K562 (cell line): ENCODE measurements around the gene HNRNPA2B1. TPM values are rescaled to one million over a fixed set of nuclear protein-coding genes. Genes with fewer than 3 reads are reported as not detected.

Experiments used
- BDP1 ChIP-seq: IDR thresholded peaks from 3 replicates; pipeline ENCODE4 v1.6.1; 2011; ENCODE audit not compliant: insufficient read length, insufficient read depth
- BHLHE40 ChIP-seq: IDR thresholded peaks from 2 replicates; pipeline ENCODE4 v1.6.1; 2011; ENCODE audit warnings: low read length, improper control_type of control experiment
- CHD2 ChIP-seq: IDR thresholded peaks from 2 replicates; pipeline ENCODE4 v1.6.1; 2011; ENCODE audit warnings: low read depth, low read length
- CXXC5 ChIP-seq: fragments of 250-450 bp; sonication (Bioruptor Pico); IDR thresholded peaks from 2 replicates; pipeline ENCODE4 v1.8.0; 2022; ENCODE audit warnings: inconsistent platforms, mild to moderate bottlenecking, moderate library complexity
- HDAC1 ChIP-seq, 2 experiments: fragments of 450-650 bp; IDR thresholded peaks; 2 replicates each; pipeline ENCODE4 v1.6.1; 2016 to 2017; ENCODE audit warnings: inconsistent platforms in 1 of 2, mild to moderate bottlenecking in 1 of 2, moderate library complexity in 1 of 2
- L3MBTL2 ChIP-seq: fragments of 450-650 bp; IDR thresholded peaks from 2 replicates; pipeline ENCODE4 v1.6.1; 2016; ENCODE audit warnings: mild to moderate bottlenecking, moderate library complexity
- MYC ChIP-seq, 2 experiments: fragments of 250-450 bp in 1 of 2; sonication (Bioruptor Pico) in 1 of 2; IDR thresholded peaks; 2 replicates each; pipeline versions ENCODE4 v1.5.1 to v1.6.1; 2012 to 2021; ENCODE audit warnings: low read depth in 2 of 2, borderline replicate concordance in 1 of 2, improper control_type of control experiment in 1 of 2, low read length in 1 of 2, mild to moderate bottlenecking in 1 of 2, moderate library complexity in 1 of 2
- TSC22D4 ChIP-seq: fragments of 450-650 bp; IDR thresholded peaks from 2 replicates; pipeline ENCODE4 v1.6.1; 2016; ENCODE audit warnings: missing genetic modification characterization, missing biosample characterization, control low read depth
- ZBTB7A ChIP-seq: IDR thresholded peaks from 2 replicates; pipeline ENCODE4 v1.6.1; 2011; ENCODE audit warnings: low read depth, mild to moderate bottlenecking, low read length, moderate library complexity, borderline replicate concordance; ENCODE audit not compliant: control insufficient read depth
- ZC3H4 ChIP-seq: sonication (generic); formaldehyde crosslinking; IDR thresholded peaks from 2 replicates; pipeline ENCODE4 v1.9.0; 2021; ENCODE audit warnings: missing genetic modification reagents, borderline replicate concordance
- ZKSCAN8 ChIP-seq: fragments of 200-800 bp; sonication (Bioruptor generic); IDR thresholded peaks from 2 replicates; pipeline ENCODE4 v1.6.1; 2016; ENCODE audit warnings: missing genetic modification characterization, missing compliant biosample characterization
- polyA plus RNA-seq, 8 experiments: library from polyadenylated mRNA; depleted of rRNA in 4 of 8; stranded (reverse) in 5 of 8; unstranded in 3 of 8; fragments of >200 nt; fragmentation: Nextera tagmentation in 2 of 8; fragmentation: Illumina TruSeq in 1 of 8; extraction: Ambion mirVana in 2 of 8; extraction: Trizol in 1 of 8; gene quantifications; 2 replicates each; pipeline versions ENCODE4 v1.2.1 to v1.2.3, GENCODE V29; 2011 to 2014; ENCODE audit warnings: inconsistent platforms in 1 of 8, missing spikeins in 1 of 8
- total RNA-seq, 7 experiments: library from RNA; depleted of rRNA in 6 of 7; stranded (reverse); fragments of >200 nt in 6 of 7; fragmentation: Illumina TruSeq in 2 of 7; extraction: Trizol in 2 of 7; gene quantifications; 2 replicates each; pipeline versions ENCODE4 v1.2.1 to v1.2.3, GENCODE V29; 2011 to 2021; ENCODE audit warnings: low replicate concordance in 1 of 7
- TF ChIP-seq, protein P1 (sequence below): sonication (generic); formaldehyde crosslinking; IDR thresholded peaks from 2 replicates; pipeline ENCODE4 v1.8.0; 2022; ENCODE audit warnings: mild to moderate bottlenecking, missing genetic modification reagents
- TF ChIP-seq, protein P2 (sequence below): fragments of 450-650 bp; conservative IDR thresholded peaks from 2 replicates; pipeline ENCODE4 v1.6.1; 2016; ENCODE audit warnings: missing genetic modification characterization, low read depth, mild to moderate bottlenecking, control low read depth, missing compliant biosample characterization
- TF ChIP-seq, protein P3 (sequence below): fragments of 450-650 bp; IDR thresholded peaks from 2 replicates; pipeline ENCODE4 v1.6.1; 2018; ENCODE audit warnings: mild to moderate bottlenecking, low read depth; ENCODE audit not compliant: partially characterized antibody
- TF ChIP-seq, protein P4 (sequence below), 2 experiments: fragments of 450-650 bp; IDR thresholded peaks; 2 replicates each; pipeline ENCODE4 v1.6.1; 2016
- TF ChIP-seq, protein P5 (sequence below): sonication (generic); formaldehyde crosslinking; IDR thresholded peaks from 2 replicates; pipeline ENCODE4 v1.4.0; 2020; ENCODE audit warnings: mild to moderate bottlenecking, missing genetic modification reagents

HNRNPA2B1 gene
- total and polyA plus RNA-seq, 9 of the 15 experiments (the other 6 are each of a cell fraction or from before 2014, with no cell fraction given), result 630 to 1,989 (median 865) TPM

DNA sequence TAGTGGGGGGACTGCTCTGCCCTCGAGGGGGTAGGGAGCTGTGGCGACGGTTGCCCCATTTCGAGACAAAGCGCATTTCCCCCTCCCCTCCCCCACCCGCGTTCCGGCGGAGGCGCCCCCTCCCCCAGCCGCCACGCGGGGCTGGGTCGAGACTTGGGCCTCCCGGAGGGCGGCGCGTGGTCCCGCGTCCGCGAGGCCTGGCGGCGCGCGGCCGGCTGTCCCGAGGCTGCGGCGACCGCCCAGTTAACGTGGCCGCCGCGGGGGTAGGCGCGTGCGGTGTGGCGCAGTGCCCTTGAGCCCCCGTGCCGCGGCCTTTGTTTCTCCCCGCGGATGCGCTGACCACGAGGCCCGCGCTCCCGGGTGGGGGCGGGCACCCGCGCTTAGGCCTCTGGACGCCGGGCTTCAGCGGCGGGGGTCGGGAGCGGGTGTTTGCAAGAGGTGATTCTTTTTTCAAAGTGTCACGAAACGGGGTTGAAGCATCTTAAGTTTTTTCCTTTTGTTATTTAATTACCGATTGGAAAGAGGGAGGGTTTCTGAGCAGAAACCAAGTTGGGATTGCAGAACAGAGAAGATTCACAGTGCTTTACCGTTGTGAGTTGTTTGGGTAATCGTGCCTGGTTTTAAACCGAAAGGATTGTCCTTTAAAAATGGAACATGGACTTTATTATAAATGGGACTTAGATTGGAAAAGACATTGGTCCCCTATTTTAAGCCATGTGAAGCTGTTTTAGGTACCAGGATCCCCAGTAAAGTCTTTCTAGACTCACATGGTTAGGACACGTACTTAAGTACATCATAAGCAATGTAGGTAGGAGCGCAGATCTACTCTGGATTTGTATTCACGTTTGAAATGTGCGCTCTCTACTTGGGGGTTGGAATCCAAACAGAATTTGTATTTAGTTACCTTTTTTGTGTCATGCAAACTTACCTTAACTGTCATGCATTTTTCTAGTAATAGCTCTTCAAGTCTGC, 1.8 kb upstream of the HNRNPA2B1 start (continued):
- TF ChIP-seq, protein P1, sequence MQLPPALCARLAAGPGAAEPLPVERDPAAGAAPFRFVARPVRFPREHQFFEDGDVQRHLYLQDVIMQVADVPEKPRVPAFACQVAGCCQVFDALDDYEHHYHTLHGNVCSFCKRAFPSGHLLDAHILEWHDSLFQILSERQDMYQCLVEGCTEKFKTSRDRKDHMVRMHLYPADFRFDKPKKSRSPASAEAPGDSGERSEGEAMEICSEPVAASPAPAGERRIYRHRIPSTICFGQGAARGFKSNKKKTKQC, result peak; percentile 25; the same call in 1 of the 2 replicates
- TF ChIP-seq CHD2, result no peak; the same call in 1 of the 2 replicates
- TF ChIP-seq, protein P2, sequence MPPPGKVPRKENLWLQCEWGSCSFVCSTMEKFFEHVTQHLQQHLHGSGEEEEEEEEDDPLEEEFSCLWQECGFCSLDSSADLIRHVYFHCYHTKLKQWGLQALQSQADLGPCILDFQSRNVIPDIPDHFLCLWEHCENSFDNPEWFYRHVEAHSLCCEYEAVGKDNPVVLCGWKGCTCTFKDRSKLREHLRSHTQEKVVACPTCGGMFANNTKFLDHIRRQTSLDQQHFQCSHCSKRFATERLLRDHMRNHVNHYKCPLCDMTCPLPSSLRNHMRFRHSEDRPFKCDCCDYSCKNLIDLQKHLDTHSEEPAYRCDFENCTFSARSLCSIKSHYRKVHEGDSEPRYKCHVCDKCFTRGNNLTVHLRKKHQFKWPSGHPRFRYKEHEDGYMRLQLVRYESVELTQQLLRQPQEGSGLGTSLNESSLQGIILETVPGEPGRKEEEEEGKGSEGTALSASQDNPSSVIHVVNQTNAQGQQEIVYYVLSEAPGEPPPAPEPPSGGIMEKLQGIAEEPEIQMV (tag), result no peak
- TF ChIP-seq, protein P3, sequence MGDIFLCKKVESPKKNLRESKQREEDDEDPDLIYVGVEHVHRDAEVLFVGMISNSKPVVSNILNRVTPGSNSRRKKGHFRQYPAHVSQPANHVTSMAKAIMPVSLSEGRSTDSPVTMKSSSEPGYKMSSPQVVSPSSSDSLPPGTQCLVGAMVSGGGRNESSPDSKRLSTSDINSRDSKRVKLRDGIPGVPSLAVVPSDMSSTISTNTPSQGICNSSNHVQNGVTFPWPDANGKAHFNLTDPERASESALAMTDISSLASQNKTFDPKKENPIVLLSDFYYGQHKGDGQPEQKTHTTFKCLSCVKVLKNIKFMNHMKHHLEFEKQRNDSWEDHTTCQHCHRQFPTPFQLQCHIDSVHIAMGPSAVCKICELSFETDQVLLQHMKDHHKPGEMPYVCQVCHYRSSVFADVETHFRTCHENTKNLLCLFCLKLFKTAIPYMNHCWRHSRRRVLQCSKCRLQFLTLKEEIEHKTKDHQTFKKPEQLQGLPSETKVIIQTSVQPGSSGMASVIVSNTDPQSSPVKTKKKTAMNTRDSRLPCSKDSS, result no peak
- TF ChIP-seq BDP1, result no peak
- peak; percentile 77; the same call in 1 of the 2 replicates for TF ChIP-seq L3MBTL2
- no peak for TF ChIP-seq TSC22D4 (tag)
- 0 out of 2 replicates have a peak, but pooled peaks have one; percentile 44 for TF ChIP-seq CXXC5
- TF ChIP-seq HDAC1 (IDR thresholded peaks at IDR 0.05), result 0 out of 4 replicates have a peak, but pooled peaks of 1 of the 2 experiments have one; percentile 12
- TF ChIP-seq ZKSCAN8, result no peak
- peak; percentile 91 for TF ChIP-seq MYC (IDR thresholded peaks at IDR 0.05; ENCODE audit: low read depth, low read length)
- no peak for TF ChIP-seq MYC (CRISPR knock-in tag; IDR thresholded peaks at IDR 0.05; ENCODE audit: borderline replicate concordance, low read depth)
- TF ChIP-seq ZC3H4 (CRISPR knock-in tag), result peak; percentile 70; the same call in 1 of the 2 replicates
- peak; percentile 15 for TF ChIP-seq BHLHE40
- TF ChIP-seq, protein P4, sequence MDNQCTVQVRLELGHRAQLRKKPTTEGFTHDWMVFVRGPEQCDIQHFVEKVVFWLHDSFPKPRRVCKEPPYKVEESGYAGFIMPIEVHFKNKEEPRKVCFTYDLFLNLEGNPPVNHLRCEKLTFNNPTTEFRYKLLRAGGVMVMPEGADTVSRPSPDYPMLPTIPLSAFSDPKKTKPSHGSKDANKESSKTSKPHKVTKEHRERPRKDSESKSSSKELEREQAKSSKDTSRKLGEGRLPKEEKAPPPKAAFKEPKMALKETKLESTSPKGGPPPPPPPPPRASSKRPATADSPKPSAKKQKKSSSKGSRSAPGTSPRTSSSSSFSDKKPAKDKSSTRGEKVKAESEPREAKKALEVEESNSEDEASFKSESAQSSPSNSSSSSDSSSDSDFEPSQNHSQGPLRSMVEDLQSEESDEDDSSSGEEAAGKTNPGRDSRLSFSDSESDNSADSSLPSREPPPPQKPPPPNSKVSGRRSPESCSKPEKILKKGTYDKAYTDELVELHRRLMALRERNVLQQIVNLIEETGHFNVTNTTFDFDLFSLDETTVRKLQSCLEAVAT (IDR thresholded peaks at IDR 0.05), result peak in 1 of 2 experiments; percentile 60; a peak in 1 of 4 replicates
- TF ChIP-seq ZBTB7A, result peak; percentile 42; the same call in 1 of the 2 replicates
- TF ChIP-seq, protein P5, sequence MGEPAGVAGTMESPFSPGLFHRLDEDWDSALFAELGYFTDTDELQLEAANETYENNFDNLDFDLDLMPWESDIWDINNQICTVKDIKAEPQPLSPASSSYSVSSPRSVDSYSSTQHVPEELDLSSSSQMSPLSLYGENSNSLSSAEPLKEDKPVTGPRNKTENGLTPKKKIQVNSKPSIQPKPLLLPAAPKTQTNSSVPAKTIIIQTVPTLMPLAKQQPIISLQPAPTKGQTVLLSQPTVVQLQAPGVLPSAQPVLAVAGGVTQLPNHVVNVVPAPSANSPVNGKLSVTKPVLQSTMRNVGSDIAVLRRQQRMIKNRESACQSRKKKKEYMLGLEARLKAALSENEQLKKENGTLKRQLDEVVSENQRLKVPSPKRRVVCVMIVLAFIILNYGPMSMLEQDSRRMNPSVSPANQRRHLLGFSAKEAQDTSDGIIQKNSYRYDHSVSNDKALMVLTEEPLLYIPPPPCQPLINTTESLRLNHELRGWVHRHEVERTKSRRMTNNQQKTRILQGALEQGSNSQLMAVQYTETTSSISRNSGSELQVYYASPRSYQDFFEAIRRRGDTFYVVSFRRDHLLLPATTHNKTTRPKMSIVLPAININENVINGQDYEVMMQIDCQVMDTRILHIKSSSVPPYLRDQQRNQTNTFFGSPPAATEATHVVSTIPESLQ, result no peak
